Measurements from ENCODE around the gene SPG7.

DNA sequence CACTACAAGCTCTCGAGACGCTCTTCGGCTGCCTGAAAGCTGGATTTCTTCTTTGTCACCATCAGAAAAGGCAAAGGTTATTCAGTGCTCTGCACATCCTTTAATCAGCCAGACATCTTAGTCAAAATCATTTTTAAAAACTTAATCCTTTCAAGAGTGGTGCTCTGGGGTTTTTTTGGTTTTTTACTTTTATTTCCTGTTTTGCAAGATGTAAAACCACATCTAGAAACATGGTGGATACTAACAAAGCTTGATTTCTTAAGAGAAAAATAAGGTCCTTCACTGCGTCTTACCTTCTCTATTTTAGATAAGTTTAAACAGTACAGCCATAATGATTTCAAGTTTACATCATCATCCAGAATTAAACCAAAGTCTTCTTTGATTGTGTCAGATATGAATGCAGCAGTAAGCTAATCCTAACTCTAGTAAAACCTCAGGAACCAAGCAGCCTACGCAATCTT, 24.1 kb upstream of the SPG7 start:
- TF ChIP-seq, protein P1, sequence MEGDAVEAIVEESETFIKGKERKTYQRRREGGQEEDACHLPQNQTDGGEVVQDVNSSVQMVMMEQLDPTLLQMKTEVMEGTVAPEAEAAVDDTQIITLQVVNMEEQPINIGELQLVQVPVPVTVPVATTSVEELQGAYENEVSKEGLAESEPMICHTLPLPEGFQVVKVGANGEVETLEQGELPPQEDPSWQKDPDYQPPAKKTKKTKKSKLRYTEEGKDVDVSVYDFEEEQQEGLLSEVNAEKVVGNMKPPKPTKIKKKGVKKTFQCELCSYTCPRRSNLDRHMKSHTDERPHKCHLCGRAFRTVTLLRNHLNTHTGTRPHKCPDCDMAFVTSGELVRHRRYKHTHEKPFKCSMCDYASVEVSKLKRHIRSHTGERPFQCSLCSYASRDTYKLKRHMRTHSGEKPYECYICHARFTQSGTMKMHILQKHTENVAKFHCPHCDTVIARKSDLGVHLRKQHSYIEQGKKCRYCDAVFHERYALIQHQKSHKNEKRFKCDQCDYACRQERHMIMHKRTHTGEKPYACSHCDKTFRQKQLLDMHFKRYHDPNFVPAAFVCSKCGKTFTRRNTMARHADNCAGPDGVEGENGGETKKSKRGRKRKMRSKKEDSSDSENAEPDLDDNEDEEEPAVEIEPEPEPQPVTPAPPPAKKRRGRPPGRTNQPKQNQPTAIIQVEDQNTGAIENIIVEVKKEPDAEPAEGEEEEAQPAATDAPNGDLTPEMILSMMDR (conservative IDR thresholded peaks at IDR 0.05; ENCODE audit: low read length), result no peak
- TF ChIP-seq EZH2phosphoT487 (IDR thresholded peaks at IDR 0.05; ENCODE audit: borderline replicate concordance), result no peak
